HEK293T (cell line): ENCODE measurements around the gene NAALAD2.

Source experiments
- CTCF ChIA-PET: fragments of 350-600 bp; formaldehyde crosslinking; extraction: SDS; loops from one replicate; lab custom pipeline; 2021; ENCODE audit warnings: antibody characterized with exemption, inconsistent platforms; lab: Yijun Ruan, JAX
- POLR2A ChIA-PET: fragments of 350-600 bp; formaldehyde crosslinking; extraction: SDS; loops from one replicate; lab custom pipeline; 2020; ENCODE audit warnings: antibody characterized with exemption, inconsistent platforms; lab: Yijun Ruan, JAX
- DNase-seq: peaks from one replicate; pipeline ENCODE4 v3.0.0; 2012; ENCODE audit warnings: mixed read lengths; ENCODE audit errors: extremely low spot score
- ARNT ChIP-seq: fragments of 450-650 bp; IDR thresholded peaks from 2 replicates; pipeline ENCODE4 v1.6.1; 2017; ENCODE audit warnings: mild to moderate bottlenecking
- BHLHE40 ChIP-seq: fragments of 450-650 bp; IDR thresholded peaks from 2 replicates; pipeline ENCODE4 v1.6.1; 2016; ENCODE audit warnings: mild to moderate bottlenecking, moderate library complexity, borderline replicate concordance
- CTBP1 ChIP-seq: fragments of 450-650 bp; IDR thresholded peaks from 2 replicates; pipeline ENCODE4 v1.6.1; 2016; ENCODE audit warnings: borderline replicate concordance
- ELF4 ChIP-seq: fragments of 450-650 bp; IDR thresholded peaks from 2 replicates; pipeline ENCODE4 v1.6.1; 2017; ENCODE audit warnings: antibody characterized with exemption
- FOXA1 ChIP-seq: fragments of 450-650 bp; IDR thresholded peaks from 2 replicates; pipeline ENCODE4 v1.6.1; 2016; ENCODE audit warnings: mild to moderate bottlenecking
- FOXK2 ChIP-seq: fragments of 450-650 bp; IDR thresholded peaks from 2 replicates; pipeline ENCODE4 v1.6.1; 2016; ENCODE audit warnings: mild to moderate bottlenecking
- FOXM1 ChIP-seq: fragments of 450-650 bp; IDR thresholded peaks from 2 replicates; pipeline ENCODE4 v1.6.1; 2017; ENCODE audit warnings: mild to moderate bottlenecking, borderline replicate concordance
- HDGF ChIP-seq: fragments of 450-650 bp; IDR thresholded peaks from 2 replicates; pipeline ENCODE4 v1.6.1; 2017; ENCODE audit warnings: antibody characterized with exemption, borderline replicate concordance
- L3MBTL2 ChIP-seq: fragments of 450-650 bp; conservative IDR thresholded peaks from 2 replicates; pipeline ENCODE4 v1.6.1; 2016; ENCODE audit warnings: mild to moderate bottlenecking
- LEF1 ChIP-seq: fragments of 450-650 bp; IDR thresholded peaks from 2 replicates; pipeline ENCODE4 v1.6.1; 2017; ENCODE audit warnings: mild to moderate bottlenecking, borderline replicate concordance
- NFRKB ChIP-seq: fragments of 450-650 bp; IDR thresholded peaks from 2 replicates; pipeline ENCODE4 v1.6.1; 2016; ENCODE audit warnings: mild to moderate bottlenecking, moderate library complexity
- PKNOX1 ChIP-seq: fragments of 450-650 bp; IDR thresholded peaks from 2 replicates; pipeline ENCODE4 v1.6.1; 2016
- SP1 ChIP-seq: fragments of 450-650 bp; IDR thresholded peaks from 2 replicates; pipeline ENCODE4 v1.6.1; 2017
- SUZ12 ChIP-seq: fragments of 450-650 bp; IDR thresholded peaks from 2 replicates; pipeline ENCODE4 v1.6.1; 2016; ENCODE audit warnings: mild to moderate bottlenecking
- TARDBP ChIP-seq: fragments of 450-650 bp; IDR thresholded peaks from 2 replicates; pipeline ENCODE4 v1.6.1; 2016
- ZNF384 ChIP-seq: fragments of 450-650 bp; IDR thresholded peaks from 2 replicates; pipeline ENCODE4 v1.6.1; 2016

The NAALAD2 gene

GRCh38 chr11:90171359-90171758 lies 36.9 kb downstream of the NAALAD2 start:
- TF ChIP-seq ELF4 (no peak), LEF1 (no peak), FOXK2 (no peak), SUZ12 (no peak), TARDBP (no peak), HDGF (no peak), CTBP1 (no peak), NFRKB (no peak), BHLHE40 (no peak), ARNT (no peak), FOXM1 (no peak), L3MBTL2 (no peak)
- no peak for DNase-seq
- CTCF ChIA-PET: interaction anchor here (0.7 kb wide), 1 partner anchor 32 kb away, joined by 3 read pairs; no protein-coding TSS in a partner anchor
- POLR2A ChIA-PET: no interaction called here

- POLR2A ChIA-PET: no interaction called here
- CTCF ChIA-PET: no interaction called here
- DNase-seq: no peak
- TF ChIP-seq BHLHE40: no peak
- TF ChIP-seq TARDBP: no peak
- TF ChIP-seq FOXA1: no peak
- TF ChIP-seq L3MBTL2: no peak
- no peak for TF ChIP-seq FOXK2
- TF ChIP-seq CTBP1: no peak
- no peak for TF ChIP-seq ARNT
- TF ChIP-seq LEF1: no peak
- TF ChIP-seq NFRKB: no peak
Observed at GRCh38 chr11:90176069-90176468, 41.6 kb downstream of the NAALAD2 start.

- ChIA-PET POLR2A (no interaction called here), CTCF (no interaction called here)
- TF ChIP-seq ELF4 (no peak), NFRKB (no peak), FOXM1 (no peak), CTBP1 (no peak), PKNOX1 (no peak), ZNF384 (no peak), FOXA1 (no peak), LEF1 (no peak), SUZ12 (no peak), HDGF (no peak)
- DNase-seq: no peak
Observed at GRCh38 chr11:90178751-90179150, 44.3 kb downstream of the NAALAD2 start.

- no peak for TF ChIP-seq SUZ12
- TF ChIP-seq PKNOX1: no peak
- no peak for TF ChIP-seq SP1
- TF ChIP-seq BHLHE40: no peak
- no peak for TF ChIP-seq NFRKB
- TF ChIP-seq ZNF384: no peak
- no peak for TF ChIP-seq LEF1
- TF ChIP-seq HDGF: no peak
- no peak for TF ChIP-seq FOXM1
- TF ChIP-seq CTBP1: no peak
- no peak for TF ChIP-seq TARDBP
- no peak for TF ChIP-seq ARNT
- no peak for DNase-seq
- POLR2A ChIA-PET: no interaction called here
- CTCF ChIA-PET: no interaction called here
Observed at GRCh38 chr11:90179923-90180322, 45.5 kb downstream of the NAALAD2 start.

- no peak for DNase-seq
- TF ChIP-seq ZNF384 (no peak), FOXK2 (no peak), NFRKB (no peak), TARDBP (no peak), CTBP1 (no peak), BHLHE40 (no peak), SUZ12 (no peak), L3MBTL2 (no peak), SP1 (no peak), PKNOX1 (no peak), FOXM1 (no peak)
- ChIA-PET POLR2A (no interaction called here), CTCF (no interaction called here)
Observed at GRCh38 chr11:90187839-90188238, 53.4 kb downstream of the NAALAD2 start.

- TF ChIP-seq TARDBP (no peak), PKNOX1 (no peak), CTBP1 (no peak), HDGF (no peak), ZNF384 (no peak), FOXM1 (no peak), FOXA1 (no peak), ELF4 (no peak), LEF1 (no peak), L3MBTL2 (no peak), NFRKB (no peak), BHLHE40 (no peak), FOXK2 (no peak), SP1 (no peak), SUZ12 (no peak), ARNT (no peak)
- ChIA-PET CTCF (interaction anchor here (0.6 kb wide), 1 partner anchor 13 kb away, joined by 3 read pairs; no protein-coding TSS in a partner anchor), POLR2A (no interaction called here)
- no peak for DNase-seq
Observed at GRCh38 chr11:90189011-90189410, 54.5 kb downstream of the NAALAD2 start.
